ENCODE results near the gene MORN5.

MORN5 gene

GRCh38 chr9:122217640-122218039, 57.9 kb downstream of the MORN5 start:
- no peak for DNase-seq

DNA sequence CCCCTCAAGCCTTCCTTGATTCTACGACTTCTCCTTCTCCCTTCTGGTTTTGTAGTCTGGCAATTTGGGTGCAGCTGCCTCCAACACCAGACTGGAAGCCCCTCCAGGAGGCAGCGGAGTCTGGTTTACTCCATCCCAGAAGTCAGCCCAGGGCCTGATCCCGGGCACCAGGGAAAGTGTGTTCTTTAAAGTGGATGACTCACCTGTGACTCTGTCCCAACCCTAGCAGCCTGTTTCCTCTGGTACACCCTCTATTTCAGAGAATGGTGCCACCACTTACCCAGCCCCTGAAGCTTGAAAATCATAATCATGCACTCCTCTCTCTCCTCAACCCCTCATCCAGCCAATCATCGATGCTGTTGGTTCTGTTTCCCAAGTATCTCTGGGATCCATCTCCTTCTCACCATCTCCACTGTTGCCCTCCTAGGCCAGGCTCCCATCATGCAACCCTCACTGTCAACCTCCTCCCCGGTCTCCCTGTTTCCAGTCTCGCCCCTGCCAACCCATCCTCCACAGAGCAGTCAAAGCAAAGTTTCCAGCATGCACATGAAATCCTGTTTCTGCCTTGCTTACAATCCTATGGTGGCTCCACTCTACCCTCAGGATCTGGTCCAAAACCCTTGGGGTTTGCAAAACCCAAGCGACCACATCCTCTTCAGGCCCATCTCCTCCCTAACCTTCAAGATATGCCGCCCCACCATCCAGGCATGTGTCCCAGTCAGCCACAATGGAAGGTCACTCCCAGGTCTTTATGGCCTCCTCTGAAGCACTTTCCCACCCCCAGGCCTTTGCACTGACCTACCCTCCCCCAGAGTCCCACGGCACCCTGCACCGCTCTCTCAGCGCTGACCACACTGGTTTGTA, 58.6 kb downstream of the MORN5 start:
- no peak for DNase-seq

GRCh38 chr9:122218935-122219855, 59.5 kb downstream of the MORN5 start:
- no peak for DNase-seq

- DNase-seq, result no peak
Measured at GRCh38 chr9:122219856-122220672, 60.4 kb downstream of the MORN5 start.

DNA sequence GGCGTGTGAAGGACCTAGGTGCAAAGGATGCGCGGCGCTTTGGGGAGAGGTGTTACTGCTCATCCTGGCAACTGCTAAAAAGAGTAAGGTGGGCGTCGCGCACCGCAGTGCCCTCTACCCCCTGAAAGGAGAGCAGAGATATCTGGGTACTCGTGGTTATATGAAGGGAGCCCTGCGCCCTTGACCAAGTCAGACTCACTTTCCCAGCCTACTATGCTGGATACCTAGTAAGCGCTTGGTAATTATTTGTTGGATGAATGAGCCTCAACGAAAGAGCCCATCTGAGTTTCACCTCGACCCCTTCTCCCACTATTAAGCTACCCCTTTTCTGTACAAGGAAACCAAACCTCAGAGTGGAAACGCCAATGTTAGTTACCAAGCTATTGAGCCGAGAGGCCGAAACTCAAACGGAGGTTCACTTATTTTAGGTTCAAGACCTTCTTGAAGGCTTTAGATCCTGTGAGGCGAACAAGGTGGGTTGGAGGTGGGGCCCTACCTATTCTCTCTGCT, 61.0 kb downstream of the MORN5 start:
- no peak for DNase-seq

DNA sequence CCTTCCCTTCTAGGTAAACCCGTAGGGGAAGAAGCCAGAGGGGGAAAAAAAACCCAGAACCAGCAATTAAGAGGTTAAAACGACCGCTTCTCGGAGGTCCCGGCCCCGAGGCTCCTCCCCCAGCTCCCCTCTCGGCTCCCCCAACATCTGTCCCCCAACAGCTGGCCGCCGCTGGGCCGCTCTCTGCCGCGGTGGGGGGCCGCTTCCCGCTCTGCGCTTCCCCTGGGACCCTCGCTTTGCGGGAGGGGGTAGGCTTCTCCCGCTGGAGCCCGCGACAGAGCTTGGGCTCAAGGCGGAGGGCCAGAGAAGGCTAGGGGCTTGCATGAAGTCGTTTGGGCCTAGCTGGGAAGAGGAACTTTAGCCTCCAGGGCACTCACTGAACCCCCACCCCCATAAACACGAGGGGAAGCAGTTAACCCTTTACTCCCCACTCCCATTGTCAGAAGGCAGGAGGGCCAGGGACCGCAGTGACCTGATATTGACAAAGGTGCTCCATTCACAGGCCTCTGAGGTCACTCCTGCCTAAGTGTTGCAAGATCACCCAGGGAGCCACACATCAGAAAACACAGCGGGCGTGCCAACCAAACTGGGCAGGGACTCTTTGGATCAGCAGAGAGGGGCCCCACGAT, 61.6 kb downstream of the MORN5 start:
- DNase-seq, result no peak

DNA sequence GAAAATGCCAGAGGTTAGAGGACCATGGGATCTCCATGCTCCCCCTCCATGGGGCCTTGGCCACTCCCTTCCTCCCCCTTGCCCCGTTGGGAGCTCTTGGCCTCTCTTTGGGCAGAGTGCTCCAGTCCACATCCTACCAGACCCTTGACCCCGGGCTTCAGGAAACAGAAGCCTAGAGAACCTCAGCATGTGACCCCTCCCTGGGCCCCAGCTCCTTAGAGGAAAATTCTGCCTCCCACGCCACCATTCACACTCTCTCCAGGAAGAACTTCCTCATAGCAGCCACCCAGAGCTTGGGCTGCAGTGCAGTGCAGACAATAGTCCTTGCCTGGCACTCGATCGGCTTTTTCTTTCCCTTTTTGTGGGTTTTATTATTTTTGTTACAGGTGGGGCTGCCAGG, 63.1 kb downstream of the MORN5 start:
- no peak for DNase-seq

- no peak for DNase-seq
Measured at GRCh38 chr9:122223435-122223834, 63.7 kb downstream of the MORN5 start.

GRCh38 chr9:122225312-122226141, 65.8 kb downstream of the MORN5 start:
- DNase-seq, result no peak

DNA sequence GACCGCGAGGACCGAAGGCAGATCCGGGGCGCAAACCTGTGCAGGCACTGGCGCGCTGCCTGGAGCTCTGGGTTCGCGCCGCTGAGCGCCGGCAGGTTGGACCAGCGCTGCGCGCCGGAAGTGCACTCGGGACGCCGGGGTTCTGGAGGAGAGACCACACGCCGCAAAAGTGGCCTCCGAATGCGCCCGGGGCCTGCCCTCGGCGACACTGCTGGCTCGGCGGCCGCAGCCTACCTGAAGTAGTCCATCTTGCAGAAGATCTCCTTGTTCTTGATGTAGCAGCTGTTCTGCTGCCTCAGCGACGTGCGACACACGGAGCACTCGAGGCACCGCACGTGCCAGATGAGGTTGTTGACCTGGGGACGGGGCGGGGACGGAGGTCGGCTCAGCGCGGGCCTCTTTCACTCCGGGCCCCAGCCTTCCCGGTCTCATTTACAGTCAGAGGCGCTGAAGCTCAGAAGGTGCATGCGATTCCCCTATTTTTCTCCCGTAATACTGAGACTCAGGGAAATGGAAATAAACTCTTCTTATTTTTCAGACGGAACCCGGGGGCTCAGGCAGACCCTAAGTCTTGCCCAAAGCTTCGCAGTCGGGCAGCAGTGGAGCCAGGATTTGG, 66.5 kb downstream of the MORN5 start:
- DNase-seq, result no peak

DNA sequence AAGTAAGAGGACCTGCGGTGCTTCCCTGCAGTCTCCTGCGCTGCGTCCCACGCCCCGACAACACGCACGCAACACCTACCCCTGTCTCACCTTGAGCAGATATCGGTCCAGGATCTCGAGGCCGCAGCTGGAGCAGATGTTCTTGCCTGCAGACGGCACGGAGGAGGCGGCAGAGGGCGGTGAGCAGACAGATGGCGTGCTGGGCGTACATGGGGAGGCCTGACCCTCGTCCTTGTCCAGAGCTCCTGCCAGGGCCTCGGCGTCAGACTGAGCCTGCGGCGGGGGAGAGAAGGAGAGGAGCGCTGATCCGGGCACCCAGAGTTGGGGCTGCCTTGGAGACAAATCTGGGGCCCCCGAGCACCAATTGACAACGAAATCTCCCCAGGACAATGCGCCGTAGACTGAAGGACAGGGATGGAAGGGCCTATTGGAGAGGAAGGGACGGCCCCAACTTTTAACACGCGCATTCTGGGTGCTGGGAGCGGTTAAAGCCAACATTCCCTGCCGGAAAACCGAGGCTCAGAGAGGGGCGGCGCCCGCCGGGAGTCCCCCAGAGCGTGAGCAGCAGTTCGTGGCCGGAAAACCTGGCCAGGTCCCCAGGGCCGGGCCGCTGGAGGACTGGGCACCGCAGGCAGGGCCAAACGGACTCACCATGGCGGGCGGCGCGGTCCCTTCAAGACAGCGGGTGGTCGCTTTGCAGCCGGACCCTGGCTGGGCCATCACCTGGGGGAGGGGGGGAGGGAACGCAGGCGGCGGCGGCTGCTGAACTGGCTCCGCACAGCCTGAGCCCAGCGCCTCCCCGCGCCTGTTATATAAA, 67.3 kb downstream of the MORN5 start:
- DNase-seq, result no peak

DNA sequence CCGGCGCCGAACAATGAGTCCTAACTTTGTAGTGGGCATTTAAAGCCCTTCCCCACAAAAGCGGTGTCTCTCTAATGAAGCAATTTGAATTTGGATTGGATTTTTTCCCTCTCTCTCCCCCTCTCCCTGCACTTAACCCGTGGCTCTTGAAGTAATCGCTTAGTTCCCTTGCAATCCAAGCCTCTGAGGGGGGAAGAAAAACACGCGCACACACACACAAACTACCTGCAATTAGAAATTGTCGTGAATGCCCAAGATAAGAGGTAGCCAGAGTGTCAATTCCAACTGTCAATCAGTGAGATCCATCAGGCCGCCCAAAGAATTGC, 67.8 kb downstream of the MORN5 start:
- no peak for DNase-seq

- DNase-seq, result no peak
Measured at GRCh38 chr9:122228191-122228567, 68.5 kb downstream of the MORN5 start.

DNA sequence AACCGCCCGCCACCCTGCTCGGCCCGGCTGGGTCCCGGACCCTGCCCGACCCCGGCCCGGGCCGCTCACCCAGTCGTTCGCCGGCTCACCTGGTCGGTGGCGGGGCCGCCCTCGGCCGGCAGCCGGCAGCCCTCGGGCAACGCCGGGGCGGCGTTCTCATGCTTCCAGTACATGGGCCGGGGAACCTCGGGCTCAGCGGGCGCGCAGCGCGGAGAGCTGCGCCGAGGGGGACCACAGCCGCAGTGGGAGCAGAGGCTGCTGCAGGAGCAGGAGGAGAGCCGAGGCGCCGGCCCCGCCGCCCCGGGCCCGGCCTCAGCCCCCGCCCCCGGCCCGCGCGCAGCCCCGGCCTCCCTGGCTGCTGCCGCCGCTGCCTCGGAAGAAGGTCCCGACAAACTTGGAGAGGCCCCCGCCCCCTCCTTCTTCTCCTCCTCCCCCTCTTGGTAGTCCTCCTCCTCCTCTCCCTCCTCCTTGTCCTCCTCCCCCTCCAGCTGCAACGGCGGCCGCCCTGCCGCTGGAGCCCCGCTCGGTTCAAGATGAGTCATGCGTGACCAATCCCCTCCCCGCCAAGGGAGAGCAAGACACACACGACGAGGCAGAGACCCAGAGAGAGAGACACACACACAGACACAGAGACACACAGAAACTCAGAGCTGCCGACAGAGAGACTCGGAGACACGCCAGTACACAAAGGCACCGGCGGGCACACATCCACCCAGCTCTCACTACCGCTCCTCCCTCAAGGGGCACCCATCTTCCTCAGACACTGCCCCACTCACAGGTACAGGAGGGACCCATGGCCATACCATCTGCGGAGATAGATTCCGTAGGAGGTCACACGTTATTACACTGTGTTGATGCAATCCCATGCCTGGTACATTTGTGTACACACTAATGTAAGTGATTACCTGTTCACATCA, 69.1 kb downstream of the MORN5 start, which contains the start of gene LHX6:
TSS of gene LHX6 (minus strand) at position 390 of the 917 bp plus-strand sequence. CDS start at position 173, 217 bp downstream.
- no peak for DNase-seq

- DNase-seq, result no peak
Measured at GRCh38 chr9:122229485-122229837, 69.8 kb downstream of the MORN5 start.

- DNase-seq, result no peak
Measured at GRCh38 chr9:122232796-122233306, 73.1 kb downstream of the MORN5 start.

- no peak for DNase-seq
Measured at GRCh38 chr9:122234022-122234748, 74.5 kb downstream of the MORN5 start.

DNA sequence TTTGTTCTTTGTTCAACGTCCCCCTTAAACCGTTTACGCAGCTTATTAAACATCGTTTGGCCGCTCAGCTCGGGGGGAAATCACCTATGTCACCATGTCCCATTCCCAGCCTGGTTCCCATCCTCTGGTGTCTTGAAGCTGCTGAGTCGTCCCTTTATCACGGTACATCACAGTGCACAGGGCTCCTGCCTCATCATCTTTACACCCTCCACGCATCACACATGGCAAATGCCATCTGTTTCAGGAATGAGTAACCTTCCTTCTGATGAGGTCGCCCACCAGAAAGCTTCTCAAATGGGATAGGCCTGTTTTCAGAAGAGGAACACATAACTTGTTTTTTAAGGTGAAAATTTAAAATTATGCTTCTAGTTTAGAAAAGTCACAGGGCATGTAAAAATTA, 77.0 kb downstream of the MORN5 start:
- DNase-seq, result no peak
